K562 (cell line): Measurements from ENCODE around the gene IDH1. TPM values are rescaled to one million over a fixed set of nuclear protein-coding genes. Genes with fewer than 3 reads are reported as not detected.

ENCODE experiments used
- ARID3A ChIP-seq: IDR thresholded peaks from 2 replicates; pipeline ENCODE4 v1.6.1; 2012; ENCODE audit warnings: low read depth, low read length, improper control_type of control experiment, borderline replicate concordance
- ATF7 ChIP-seq: fragments of 450-650 bp; IDR thresholded peaks from 2 replicates; pipeline ENCODE4 v1.7.1; 2014; ENCODE audit warnings: mild to moderate bottlenecking, moderate library complexity
- CBFB ChIP-seq: sonication (generic); formaldehyde crosslinking; IDR thresholded peaks from 2 replicates; pipeline ENCODE4 v1.4.0; 2020; ENCODE audit warnings: mild to moderate bottlenecking, missing genetic modification reagents
- CBX5 ChIP-seq: IDR thresholded peaks from 2 replicates; pipeline ENCODE4 v1.6.1; 2014; ENCODE audit warnings: low read depth, borderline replicate concordance
- CREBBP ChIP-seq: IDR thresholded peaks from one replicate; pipeline ENCODE4 v1.6.1; 2012; ENCODE audit warnings: low read depth, mild to moderate bottlenecking, control low read depth, inconsistent platforms, low read length
- ELF1 ChIP-seq: fragments of 200-800 bp; sonication (Bioruptor generic); IDR thresholded peaks from 2 replicates; pipeline ENCODE4 v1.6.1; 2016; ENCODE audit warnings: missing genetic modification characterization, missing compliant biosample characterization
- EWSR1 ChIP-seq: fragments of 450-650 bp; IDR thresholded peaks from 2 replicates; pipeline ENCODE4 v1.6.1; 2018; ENCODE audit warnings: borderline replicate concordance, mild to moderate bottlenecking, low read depth, moderate library complexity; ENCODE audit not compliant: partially characterized antibody
- GTF3C2 ChIP-seq: IDR thresholded peaks from 3 replicates; pipeline ENCODE4 v1.6.1; 2011; ENCODE audit warnings: borderline replicate concordance, mild to moderate bottlenecking, moderate library complexity; ENCODE audit not compliant: insufficient read length; ENCODE audit errors: extremely low read depth
- HMG20B ChIP-seq: fragments of 250-450 bp; sonication (Bioruptor Pico); IDR thresholded peaks from 2 replicates; pipeline ENCODE4 v1.5.0; 2021; ENCODE audit warnings: mild to moderate bottlenecking
- NR2C1 ChIP-seq, 2 experiments: fragments of 450-650 bp; IDR thresholded peaks; 2 replicates each; pipeline ENCODE4 v1.6.1; 2017; ENCODE audit warnings: mild to moderate bottlenecking in 2 of 2, antibody characterized with exemption in 1 of 2, inconsistent platforms in 1 of 2, missing compliant biosample characterization in 1 of 2, missing genetic modification characterization in 1 of 2
- SMC3 ChIP-seq: conservative IDR thresholded peaks from 2 replicates; pipeline ENCODE4 v1.6.1; 2011; ENCODE audit warnings: low read depth, low read length, improper control_type of control experiment; ENCODE audit not compliant: insufficient read depth
- TRIM28 ChIP-seq: fragments of 450-650 bp; IDR thresholded peaks from 2 replicates; pipeline ENCODE4 v1.6.1; 2017
- ZNF830 ChIP-seq: fragments of 250-450 bp; sonication (Bioruptor Pico); IDR thresholded peaks from 2 replicates; pipeline ENCODE4 v1.5.0; 2021; ENCODE audit warnings: mild to moderate bottlenecking
- polyA plus RNA-seq, 8 experiments: library from polyadenylated mRNA; depleted of rRNA in 4 of 8; stranded (reverse) in 5 of 8; unstranded in 3 of 8; fragments of >200 nt; fragmentation: Nextera tagmentation in 2 of 8; fragmentation: Illumina TruSeq in 1 of 8; extraction: Ambion mirVana in 2 of 8; extraction: Trizol in 1 of 8; gene quantifications; 2 replicates each; pipeline versions ENCODE4 v1.2.1 to v1.2.3, GENCODE V29; 2011 to 2014; ENCODE audit warnings: inconsistent platforms in 1 of 8, missing spikeins in 1 of 8
- total RNA-seq, 7 experiments: library from RNA; depleted of rRNA in 6 of 7; stranded (reverse); fragments of >200 nt in 6 of 7; fragmentation: Illumina TruSeq in 2 of 7; extraction: Trizol in 2 of 7; gene quantifications; 2 replicates each; pipeline versions ENCODE4 v1.2.1 to v1.2.3, GENCODE V29; 2011 to 2021; ENCODE audit warnings: low replicate concordance in 1 of 7
- TF ChIP-seq, protein P1 (sequence below): fragments of 200-800 bp; sonication (Bioruptor generic); IDR thresholded peaks from 2 replicates; pipeline ENCODE4 v1.6.1; 2016; ENCODE audit warnings: missing genetic modification characterization, missing compliant biosample characterization

IDH1 gene
- total and polyA plus RNA-seq, 9 of the 15 experiments (the other 6 are each of a cell fraction or from before 2014, with no cell fraction given): 61.9 to 194 (median 101) TPM

DNA sequence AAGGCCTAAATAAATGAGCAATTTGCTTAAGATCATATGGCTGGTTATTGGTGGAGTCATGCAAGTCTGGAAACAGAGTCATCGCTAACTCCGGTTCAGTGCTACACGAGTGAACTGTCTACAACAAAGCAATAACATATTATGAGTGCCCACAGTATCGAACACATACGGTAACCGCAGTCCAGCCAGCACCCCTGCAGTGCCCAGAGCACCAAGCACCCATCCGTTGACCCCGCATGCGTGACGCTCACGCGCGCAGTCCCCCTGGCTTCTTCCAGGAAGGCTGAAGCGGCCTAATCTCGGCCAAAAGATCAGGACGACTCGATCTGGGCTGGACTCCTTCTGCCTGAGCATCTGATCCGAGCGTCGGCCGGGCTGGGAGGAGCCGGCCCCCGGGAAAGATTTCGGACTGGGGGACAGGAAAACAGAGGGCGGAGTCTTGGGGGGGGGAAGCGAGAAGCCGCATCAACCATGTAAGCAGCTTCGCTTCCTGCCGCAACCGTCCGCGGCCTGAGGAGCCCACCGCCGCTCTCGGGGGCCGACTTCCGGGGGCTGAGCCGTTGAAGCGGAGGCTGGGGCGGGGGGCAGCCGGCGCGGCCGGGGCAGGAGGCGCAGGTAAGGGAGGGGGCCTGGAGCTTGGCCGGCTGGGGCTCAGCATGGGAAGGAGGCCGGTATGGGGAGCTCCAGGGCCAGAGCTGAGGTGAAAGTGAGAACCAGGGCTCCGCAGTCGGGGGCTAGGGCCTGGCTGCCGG is 11.1 kb upstream of the IDH1 start, which contains the start of gene PIKFYVE (continued):
- no peak for TF ChIP-seq GTF3C2
- TF ChIP-seq EWSR1: no peak
- no peak for TF ChIP-seq HMG20B
- TF ChIP-seq ARID3A: no peak
- no peak for TF ChIP-seq CREBBP
- TF ChIP-seq ELF1 (tag): peak; percentile 75
- TF ChIP-seq ATF7: peak; percentile 75
- TF ChIP-seq SMC3: no peak
- 0 out of 2 replicates have a peak, but pooled peaks have one; percentile 40 for TF ChIP-seq CBX5
- TF ChIP-seq CBFB (CRISPR knock-in tag): peak; percentile 91
- no peak for TF ChIP-seq TRIM28
- TF ChIP-seq, protein P1, sequence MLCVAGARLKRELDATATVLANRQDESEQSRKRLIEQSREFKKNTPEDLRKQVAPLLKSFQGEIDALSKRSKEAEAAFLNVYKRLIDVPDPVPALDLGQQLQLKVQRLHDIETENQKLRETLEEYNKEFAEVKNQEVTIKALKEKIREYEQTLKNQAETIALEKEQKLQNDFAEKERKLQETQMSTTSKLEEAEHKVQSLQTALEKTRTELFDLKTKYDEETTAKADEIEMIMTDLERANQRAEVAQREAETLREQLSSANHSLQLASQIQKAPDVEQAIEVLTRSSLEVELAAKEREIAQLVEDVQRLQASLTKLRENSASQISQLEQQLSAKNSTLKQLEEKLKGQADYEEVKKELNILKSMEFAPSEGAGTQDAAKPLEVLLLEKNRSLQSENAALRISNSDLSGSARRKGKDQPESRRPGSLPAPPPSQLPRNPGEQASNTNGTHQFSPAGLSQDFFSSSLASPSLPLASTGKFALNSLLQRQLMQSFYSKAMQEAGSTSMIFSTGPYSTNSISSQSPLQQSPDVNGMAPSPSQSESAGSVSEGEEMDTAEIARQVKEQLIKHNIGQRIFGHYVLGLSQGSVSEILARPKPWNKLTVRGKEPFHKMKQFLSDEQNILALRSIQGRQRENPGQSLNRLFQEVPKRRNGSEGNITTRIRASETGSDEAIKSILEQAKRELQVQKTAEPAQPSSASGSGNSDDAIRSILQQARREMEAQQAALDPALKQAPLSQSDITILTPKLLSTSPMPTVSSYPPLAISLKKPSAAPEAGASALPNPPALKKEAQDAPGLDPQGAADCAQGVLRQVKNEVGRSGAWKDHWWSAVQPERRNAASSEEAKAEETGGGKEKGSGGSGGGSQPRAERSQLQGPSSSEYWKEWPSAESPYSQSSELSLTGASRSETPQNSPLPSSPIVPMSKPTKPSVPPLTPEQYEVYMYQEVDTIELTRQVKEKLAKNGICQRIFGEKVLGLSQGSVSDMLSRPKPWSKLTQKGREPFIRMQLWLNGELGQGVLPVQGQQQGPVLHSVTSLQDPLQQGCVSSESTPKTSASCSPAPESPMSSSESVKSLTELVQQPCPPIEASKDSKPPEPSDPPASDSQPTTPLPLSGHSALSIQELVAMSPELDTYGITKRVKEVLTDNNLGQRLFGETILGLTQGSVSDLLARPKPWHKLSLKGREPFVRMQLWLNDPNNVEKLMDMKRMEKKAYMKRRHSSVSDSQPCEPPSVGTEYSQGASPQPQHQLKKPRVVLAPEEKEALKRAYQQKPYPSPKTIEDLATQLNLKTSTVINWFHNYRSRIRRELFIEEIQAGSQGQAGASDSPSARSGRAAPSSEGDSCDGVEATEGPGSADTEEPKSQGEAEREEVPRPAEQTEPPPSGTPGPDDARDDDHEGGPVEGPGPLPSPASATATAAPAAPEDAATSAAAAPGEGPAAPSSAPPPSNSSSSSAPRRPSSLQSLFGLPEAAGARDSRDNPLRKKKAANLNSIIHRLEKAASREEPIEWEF (CRISPR knock-in tag): no peak
- peak; percentile 61; the same call in 1 of the 2 replicates for TF ChIP-seq NR2C1 (IDR thresholded peaks at IDR 0.05)
- peak; percentile 75 for TF ChIP-seq NR2C1 (tag; IDR thresholded peaks at IDR 0.05)
- TF ChIP-seq ZNF830 (CRISPR knock-in tag): no peak
